Measurements from ENCODE around the gene GYPC.
"Not testable (repeated sequence)": the region's sequence is repeated elsewhere in the genome, so short reads cannot be mapped to it uniquely, and the experiment has no call there.

Gene GYPC

GRCh38 chr2:126641294-126641693 lies 14.7 kb upstream of the GYPC start:
- not testable (repeated sequence) for H3K27ac ChIP-seq (ENCODE audit: low read depth, low read length); H3K36me3 ChIP-seq (ENCODE audit: control insufficient read depth, insufficient read depth, low read length); H3K9ac ChIP-seq (ENCODE audit: low read length); H3K4me3 ChIP-seq (ENCODE audit: low read length); H3K27me3 ChIP-seq (ENCODE audit: control insufficient read depth, insufficient read depth, low read length); H3K4me1 ChIP-seq (ENCODE audit: control insufficient read depth, insufficient read depth, low read length)

DNA sequence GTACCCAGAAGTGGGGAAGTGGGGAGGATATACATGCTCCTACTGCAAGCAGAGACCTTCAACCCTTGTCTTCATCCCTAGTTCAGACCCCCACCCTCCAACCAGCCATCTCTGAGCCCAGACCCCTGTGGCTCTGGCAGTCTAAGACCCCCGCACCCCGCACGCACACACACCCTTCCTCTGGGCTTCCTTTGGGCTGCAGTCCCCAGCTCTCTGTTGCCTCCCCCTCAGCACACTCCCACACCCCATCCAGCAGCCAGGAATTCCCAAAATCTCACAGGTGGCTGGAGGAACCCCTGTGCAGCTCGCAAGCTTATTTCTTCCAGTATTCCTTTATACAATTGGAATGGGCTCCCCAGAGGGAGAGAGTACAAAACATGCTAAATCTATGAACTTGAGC lies 13.9 kb upstream of the GYPC start:
- no peak overlapping the region for H3K4me3 ChIP-seq (ENCODE audit: low read length)
- H3K36me3 ChIP-seq (ENCODE audit: control insufficient read depth, insufficient read depth, low read length) = no peaks in the 10 kb centered on the region
- no peaks in the 10 kb centered on the region for H3K4me1 ChIP-seq (ENCODE audit: control insufficient read depth, insufficient read depth, low read length)
- no peak overlapping the region for H3K27ac ChIP-seq (ENCODE audit: low read depth, low read length)
- no peak overlapping the region for H3K9ac ChIP-seq (ENCODE audit: low read length)
- H3K27me3 ChIP-seq (ENCODE audit: control insufficient read depth, insufficient read depth, low read length) = no peaks in the 10 kb centered on the region

DNA sequence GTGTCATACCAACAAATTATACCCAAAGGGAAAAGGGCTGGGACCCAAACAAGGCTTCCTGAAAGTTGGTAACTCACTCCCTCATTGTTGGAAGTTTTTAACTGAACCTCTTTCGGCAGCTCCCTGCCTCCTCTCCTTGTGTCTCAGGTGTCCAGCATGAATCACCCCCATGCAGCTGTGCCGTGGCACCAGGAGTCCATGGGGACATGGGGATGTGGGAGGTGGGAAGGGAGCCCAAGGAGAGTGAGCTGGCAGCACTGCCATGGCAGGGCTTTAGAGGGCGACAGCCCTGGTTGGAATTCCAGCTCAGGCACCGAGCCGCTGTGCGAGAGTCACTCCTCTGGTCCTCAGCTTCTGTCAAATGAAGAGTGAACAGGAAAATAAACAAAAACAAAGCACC lies 12.5 kb upstream of the GYPC start:
- Histone ChIP-seq H3K4me3 (ENCODE audit: low read length) (no peak overlapping the region), H3K27me3 (ENCODE audit: control insufficient read depth, insufficient read depth, low read length) (no peaks in the 10 kb centered on the region), H3K27ac (ENCODE audit: low read depth, low read length) (no peak overlapping the region), H3K4me1 (ENCODE audit: control insufficient read depth, insufficient read depth, low read length) (no peaks in the 10 kb centered on the region), H3K36me3 (ENCODE audit: control insufficient read depth, insufficient read depth, low read length) (no peaks in the 10 kb centered on the region), H3K9ac (ENCODE audit: low read length) (no peak overlapping the region)

DNA sequence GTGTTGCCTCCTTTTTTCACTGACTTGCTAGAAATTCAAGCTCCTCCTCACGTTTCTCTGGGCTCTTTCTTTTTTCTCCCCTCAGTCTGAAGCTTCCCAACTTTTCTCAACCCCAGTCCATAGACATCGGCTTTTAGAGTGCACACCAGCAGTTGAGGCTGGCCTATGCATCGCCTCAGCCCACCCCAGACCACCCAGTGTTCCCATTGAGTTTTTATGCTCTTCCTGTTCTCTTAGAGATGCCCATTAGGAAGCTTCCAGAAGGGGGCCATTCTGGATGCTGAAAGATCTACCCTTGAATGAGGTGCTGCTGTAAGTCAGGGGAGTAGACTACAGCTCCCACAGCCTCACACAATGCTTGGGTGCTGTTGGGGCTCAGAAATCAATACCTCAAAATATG lies 12.0 kb upstream of the GYPC start:
- H3K36me3 ChIP-seq (ENCODE audit: control insufficient read depth, insufficient read depth, low read length) = no peaks in the 10 kb centered on the region
- H3K4me3 ChIP-seq (ENCODE audit: low read length) = no peak overlapping the region
- H3K27me3 ChIP-seq (ENCODE audit: control insufficient read depth, insufficient read depth, low read length) = no peaks in the 10 kb centered on the region
- H3K9ac ChIP-seq (ENCODE audit: low read length) = no peak overlapping the region
- no peak overlapping the region for H3K27ac ChIP-seq (ENCODE audit: low read depth, low read length)
- H3K4me1 ChIP-seq (ENCODE audit: control insufficient read depth, insufficient read depth, low read length) = no peaks in the 10 kb centered on the region

GRCh38 chr2:126644630-126645191 lies 11.2 kb upstream of the GYPC start:
- no peak overlapping the region for H3K4me3 ChIP-seq (ENCODE audit: low read length)
- H3K4me1 ChIP-seq (ENCODE audit: control insufficient read depth, insufficient read depth, low read length) = no peaks in the 10 kb centered on the region
- no peak overlapping the region for H3K27ac ChIP-seq (ENCODE audit: low read depth, low read length)
- no peaks in the 10 kb centered on the region for H3K27me3 ChIP-seq (ENCODE audit: control insufficient read depth, insufficient read depth, low read length)
- H3K36me3 ChIP-seq (ENCODE audit: control insufficient read depth, insufficient read depth, low read length) = no peaks in the 10 kb centered on the region
- no peak overlapping the region for H3K9ac ChIP-seq (ENCODE audit: low read length)

DNA sequence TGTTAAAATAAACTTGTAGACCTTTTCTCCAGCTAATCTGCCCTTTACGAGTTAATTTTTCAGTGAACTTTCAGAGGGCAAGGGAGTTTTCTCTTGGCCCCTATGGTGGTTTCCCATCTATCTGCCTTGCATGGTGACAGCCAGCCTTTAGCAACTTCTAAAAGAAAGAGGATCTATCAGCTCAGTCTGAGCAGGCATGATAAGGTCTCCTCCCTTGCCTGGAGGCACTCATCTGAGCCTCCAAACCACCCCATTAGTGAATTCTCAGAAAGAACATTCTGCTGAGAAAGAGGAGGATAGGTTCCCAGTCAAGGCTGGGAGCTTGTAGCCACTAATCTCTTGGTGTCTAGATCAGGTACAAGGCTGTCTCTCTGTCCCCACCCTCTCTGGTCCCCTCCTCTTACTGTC lies 10.7 kb upstream of the GYPC start:
- Histone ChIP-seq H3K4me1 (ENCODE audit: control insufficient read depth, insufficient read depth, low read length) (no peaks in the 10 kb centered on the region), H3K9ac (ENCODE audit: low read length) (no peak overlapping the region), H3K4me3 (ENCODE audit: low read length) (no peak overlapping the region), H3K36me3 (ENCODE audit: control insufficient read depth, insufficient read depth, low read length) (no peaks in the 10 kb centered on the region), H3K27me3 (ENCODE audit: control insufficient read depth, insufficient read depth, low read length) (no peaks in the 10 kb centered on the region), H3K27ac (ENCODE audit: low read depth, low read length) (no peak overlapping the region)

GRCh38 chr2:126646026-126646425 lies 9.9 kb upstream of the GYPC start:
- Histone ChIP-seq H3K27me3 (ENCODE audit: control insufficient read depth, insufficient read depth, low read length) (no peaks in the 10 kb centered on the region), H3K27ac (ENCODE audit: low read depth, low read length) (no peak overlapping the region), H3K4me1 (ENCODE audit: control insufficient read depth, insufficient read depth, low read length) (no peaks in the 10 kb centered on the region), H3K4me3 (ENCODE audit: low read length) (no peak overlapping the region), H3K36me3 (ENCODE audit: control insufficient read depth, insufficient read depth, low read length) (no peaks in the 10 kb centered on the region), H3K9ac (ENCODE audit: low read length) (no peak overlapping the region)

DNA sequence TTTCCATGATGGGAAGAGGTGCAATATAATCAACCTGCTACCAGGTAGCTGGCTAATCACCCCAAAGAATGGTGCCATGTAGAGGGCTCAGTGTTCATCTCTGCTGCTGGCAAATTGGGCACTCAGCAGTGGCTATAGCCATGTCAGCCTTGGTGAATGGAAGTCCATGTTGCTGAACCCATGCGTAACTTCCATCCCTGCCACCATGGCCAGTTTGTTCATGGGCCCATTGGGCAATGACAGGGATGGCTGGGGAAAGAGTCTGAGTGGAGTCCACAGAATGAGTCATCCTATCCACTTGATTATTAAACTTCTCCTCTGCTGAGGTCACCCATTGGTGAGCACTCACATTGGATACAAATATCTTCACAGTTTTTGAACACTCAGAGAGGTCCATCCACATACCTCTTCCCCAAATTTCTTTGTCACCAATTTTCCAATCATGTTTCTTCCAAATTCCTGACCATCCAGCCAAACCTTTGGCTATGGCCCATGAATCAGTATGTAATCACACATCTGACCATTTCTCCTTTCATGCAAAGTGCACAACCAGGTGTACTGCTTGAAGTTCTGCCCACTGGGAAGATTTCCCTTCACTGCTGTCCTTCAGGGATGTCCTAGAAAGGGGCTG lies 8.1 kb upstream of the GYPC start:
- not testable (repeated sequence) for H3K36me3 ChIP-seq (ENCODE audit: control insufficient read depth, insufficient read depth, low read length); H3K9ac ChIP-seq (ENCODE audit: low read length); H3K27ac ChIP-seq (ENCODE audit: low read depth, low read length); H3K27me3 ChIP-seq (ENCODE audit: control insufficient read depth, insufficient read depth, low read length); H3K4me3 ChIP-seq (ENCODE audit: low read length); H3K4me1 ChIP-seq (ENCODE audit: control insufficient read depth, insufficient read depth, low read length)

- not testable (repeated sequence) for H3K4me1 ChIP-seq (ENCODE audit: control insufficient read depth, insufficient read depth, low read length); H3K36me3 ChIP-seq (ENCODE audit: control insufficient read depth, insufficient read depth, low read length); H3K9ac ChIP-seq (ENCODE audit: low read length); H3K27me3 ChIP-seq (ENCODE audit: control insufficient read depth, insufficient read depth, low read length); H3K27ac ChIP-seq (ENCODE audit: low read depth, low read length); H3K4me3 ChIP-seq (ENCODE audit: low read length)
Measured at GRCh38 chr2:126648345-126648786, 7.6 kb upstream of the GYPC start.

DNA sequence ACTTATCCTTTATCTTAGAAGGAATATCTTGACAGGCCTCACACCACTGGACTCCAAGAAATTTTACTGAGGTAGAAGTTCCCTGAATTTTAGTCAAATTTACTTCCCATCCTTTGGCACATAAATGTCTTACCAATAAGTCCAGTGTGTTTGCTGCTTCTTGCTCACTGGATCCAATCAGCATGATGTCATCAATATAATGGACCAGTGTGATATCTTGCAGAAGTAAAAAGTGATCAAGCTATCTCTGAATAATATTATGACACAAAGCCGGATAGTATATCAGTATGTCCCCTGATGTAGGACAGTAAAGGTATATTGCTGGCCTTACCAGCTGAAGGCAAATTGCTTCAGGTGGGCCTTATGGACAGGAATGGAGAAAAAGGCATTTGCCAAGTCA lies 6.9 kb upstream of the GYPC start:
- Histone ChIP-seq H3K4me3 (ENCODE audit: low read length) (no peak overlapping the region), H3K36me3 (ENCODE audit: control insufficient read depth, insufficient read depth, low read length) (no peaks in the 10 kb centered on the region), H3K27me3 (ENCODE audit: control insufficient read depth, insufficient read depth, low read length) (no peaks in the 10 kb centered on the region), H3K27ac (ENCODE audit: low read depth, low read length) (no peak overlapping the region), H3K9ac (ENCODE audit: low read length) (no peak overlapping the region), H3K4me1 (ENCODE audit: control insufficient read depth, insufficient read depth, low read length) (no peaks in the 10 kb centered on the region)

DNA sequence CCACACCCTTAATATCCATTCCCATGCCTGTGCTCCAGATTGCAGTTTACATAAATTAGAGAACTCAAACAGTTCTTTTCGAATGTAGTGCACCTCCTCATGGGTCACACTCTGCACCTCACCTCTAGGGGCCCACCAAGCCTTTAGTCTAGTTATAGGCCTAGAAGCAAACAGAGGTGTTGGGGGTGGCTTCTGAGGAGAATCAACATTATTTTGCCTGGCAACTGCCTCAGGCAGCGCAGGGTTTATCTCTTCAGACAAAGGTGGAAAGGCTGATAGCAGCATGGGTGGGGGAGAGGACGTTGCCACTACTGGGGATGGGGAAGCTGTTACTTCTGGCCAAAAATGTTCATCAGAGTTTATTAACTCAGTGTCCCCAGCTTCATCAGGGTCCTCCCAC lies 5.0 kb upstream of the GYPC start:
- no peaks in the 10 kb centered on the region for H3K36me3 ChIP-seq (ENCODE audit: control insufficient read depth, insufficient read depth, low read length)
- peaks cover 8% of the 10 kb centered on the region for H3K4me1 ChIP-seq (ENCODE audit: control insufficient read depth, insufficient read depth, low read length)
- no peak overlapping the region for H3K27ac ChIP-seq (ENCODE audit: low read depth, low read length)
- no peak overlapping the region for H3K4me3 ChIP-seq (ENCODE audit: low read length)
- H3K9ac ChIP-seq (ENCODE audit: low read length) = no peak overlapping the region
- H3K27me3 ChIP-seq (ENCODE audit: control insufficient read depth, insufficient read depth, low read length) = no peaks in the 10 kb centered on the region

- no peaks in the 10 kb centered on the region for H3K36me3 ChIP-seq (ENCODE audit: control insufficient read depth, insufficient read depth, low read length)
- H3K27ac ChIP-seq (ENCODE audit: low read depth, low read length) = no peak overlapping the region
- H3K4me1 ChIP-seq (ENCODE audit: control insufficient read depth, insufficient read depth, low read length) = peaks cover 8% of the 10 kb centered on the region
- no peak overlapping the region for H3K4me3 ChIP-seq (ENCODE audit: low read length)
- no peak overlapping the region for H3K9ac ChIP-seq (ENCODE audit: low read length)
- H3K27me3 ChIP-seq (ENCODE audit: control insufficient read depth, insufficient read depth, low read length) = no peaks in the 10 kb centered on the region
Measured at GRCh38 chr2:126652323-126652891, 3.6 kb upstream of the GYPC start.

DNA sequence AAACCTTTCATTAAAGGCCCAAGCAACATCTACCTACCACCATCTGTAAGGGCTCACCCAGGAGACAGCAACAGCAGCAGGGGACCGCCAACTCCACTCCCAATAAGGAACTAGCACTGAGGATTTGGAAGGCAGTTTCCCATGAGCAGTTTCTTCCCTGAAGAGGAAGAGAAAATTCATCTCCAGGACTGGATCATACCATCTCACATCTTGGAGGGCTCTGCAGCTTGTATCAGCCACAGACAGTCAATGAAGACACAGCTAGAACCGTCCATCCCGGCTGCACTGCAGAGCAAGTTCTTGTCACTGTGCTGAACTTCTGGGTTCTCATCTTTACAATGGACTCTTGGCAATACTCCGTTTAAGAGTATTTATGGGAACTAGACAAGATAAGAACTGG lies 2.8 kb upstream of the GYPC start:
- Histone ChIP-seq H3K9ac (ENCODE audit: low read length) (no peak overlapping the region), H3K4me1 (ENCODE audit: control insufficient read depth, insufficient read depth, low read length) (peaks cover 11% of the 10 kb centered on the region), H3K27me3 (ENCODE audit: control insufficient read depth, insufficient read depth, low read length) (no peaks in the 10 kb centered on the region), H3K4me3 (ENCODE audit: low read length) (no peak overlapping the region), H3K27ac (ENCODE audit: low read depth, low read length) (no peak overlapping the region), H3K36me3 (ENCODE audit: control insufficient read depth, insufficient read depth, low read length) (no peaks in the 10 kb centered on the region)

Data from rectal smooth muscle tissue (tissue), 1 donor.